HepG2 (cell line): ENCODE data around the gene ABHD12. TPM values are rescaled to one million over a fixed set of nuclear protein-coding genes. Genes with fewer than 3 reads are reported as not detected.

Source experiments
- ADNP ChIP-seq: sonication (generic); formaldehyde crosslinking; IDR thresholded peaks from 2 replicates; pipeline ENCODE4 v1.4.0; 2020; ENCODE audit warnings: missing genetic modification reagents
- ARNT2 ChIP-seq: sonication (generic); formaldehyde crosslinking; IDR thresholded peaks from 2 replicates; pipeline ENCODE4 v1.8.0; 2022; ENCODE audit warnings: mild to moderate bottlenecking, low read depth, missing genetic modification reagents, moderate library complexity
- THAP11 ChIP-seq: IDR thresholded peaks from 2 replicates; pipeline ENCODE4 v1.6.1; 2016; ENCODE audit warnings: missing biosample characterization, missing genetic modification reagents
- ZNF644 ChIP-seq: IDR thresholded peaks from 2 replicates; pipeline ENCODE4 v1.6.1; 2016; ENCODE audit warnings: low read depth
- ZNF891 ChIP-seq: sonication (generic); formaldehyde crosslinking; IDR thresholded peaks from 2 replicates; pipeline ENCODE4 v1.5.0; 2020; ENCODE audit warnings: mild to moderate bottlenecking, missing genetic modification reagents
- polyA plus RNA-seq, 8 experiments: library from polyadenylated mRNA; depleted of rRNA in 3 of 8; stranded (reverse) in 7 of 8; unstranded in 1 of 8; fragments of >200 nt; fragmentation: Illumina TruSeq in 4 of 8; extraction: Trizol in 4 of 8; gene quantifications; 2 replicates each; pipeline versions ENCODE4 v1.2.1 to v1.2.3, GENCODE V29; 2011 to 2016; ENCODE audit warnings: low read depth in 4 of 8, missing spikeins in 1 of 8, mixed read lengths in 1 of 8; ENCODE audit not compliant: insufficient read depth in 1 of 8
- total RNA-seq, 5 experiments: library from RNA; depleted of rRNA; stranded (reverse); fragments of >200 nt; fragmentation: Illumina TruSeq; extraction: Trizol; gene quantifications; 2 replicates each; pipeline ENCODE4 v1.2.3, GENCODE V29; 2016; ENCODE audit warnings: low read depth in 1 of 5
- TF ChIP-seq, protein P1 (sequence below), 2 experiments: IDR thresholded peaks; 2 replicates each; pipeline ENCODE4 v1.6.1; 2011 to 2012; ENCODE audit warnings: low read length in 2 of 2, borderline replicate concordance in 1 of 2, low read depth in 1 of 2, mild to moderate bottlenecking in 1 of 2, moderate library complexity in 1 of 2
- TF ChIP-seq, protein P2 (sequence below): sonication (generic); formaldehyde crosslinking; IDR thresholded peaks from 2 replicates; pipeline ENCODE4 v1.5.1; 2020; ENCODE audit warnings: mild to moderate bottlenecking, missing genetic modification reagents, borderline replicate concordance
- TF ChIP-seq, protein P3 (sequence below): IDR thresholded peaks from 2 replicates; pipeline ENCODE4 v1.6.1; 2016; ENCODE audit warnings: mild to moderate bottlenecking, missing biosample characterization, missing genetic modification reagents
- TF ChIP-seq, protein P4 (sequence below): sonication (generic); formaldehyde crosslinking; IDR thresholded peaks from 2 replicates; pipeline ENCODE4 v1.5.0; 2020; ENCODE audit warnings: mild to moderate bottlenecking, missing genetic modification reagents
- TF ChIP-seq, protein P5 (sequence below): sonication (generic); formaldehyde crosslinking; IDR thresholded peaks from 2 replicates; pipeline ENCODE4 v1.5.0; 2020; ENCODE audit warnings: missing genetic modification reagents
- TF ChIP-seq, protein P6 (sequence below): fragments of 450-650 bp; IDR thresholded peaks from 2 replicates; pipeline ENCODE4 v1.6.1; 2017; ENCODE audit warnings: mild to moderate bottlenecking

Gene ABHD12
- total and polyA plus RNA-seq, 2 of the 13 experiments (the other 11 are each of a cell fraction or from before 2014, with no cell fraction given): 23.5 to 72.1 TPM

DNA sequence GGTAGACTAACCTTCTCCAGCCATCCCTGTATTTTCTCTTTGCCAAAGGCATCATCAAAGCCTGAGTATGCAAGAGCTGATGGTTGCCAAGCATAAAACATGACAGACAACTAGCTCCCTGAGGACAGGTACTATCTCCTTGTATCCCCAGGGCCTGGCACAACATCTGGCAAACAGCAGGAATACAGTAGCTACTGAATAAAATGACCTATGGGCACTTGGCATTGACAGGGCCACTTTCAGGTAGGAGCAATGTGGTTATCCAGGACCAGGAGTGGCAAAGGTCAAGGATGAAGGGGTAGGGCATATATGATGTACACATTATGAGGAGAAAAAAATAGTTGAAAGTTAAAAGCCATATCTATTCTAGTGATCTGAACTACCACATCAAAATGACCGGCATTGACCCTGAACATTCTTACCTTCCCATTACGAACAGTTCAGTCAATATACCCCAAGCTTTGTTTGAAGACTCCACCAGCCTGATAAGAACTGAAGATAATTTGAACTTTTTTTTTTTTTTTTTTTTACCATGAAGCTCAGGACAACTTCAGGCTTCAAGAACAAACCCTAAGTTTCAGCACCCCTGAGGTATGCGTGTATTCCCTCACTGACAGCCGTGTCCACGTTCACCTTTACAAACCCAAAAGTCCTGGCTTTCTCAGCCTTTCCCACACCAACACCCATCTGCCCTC, 12.3 kb downstream of the ABHD12 start (continued):
- TF ChIP-seq, protein P1, sequence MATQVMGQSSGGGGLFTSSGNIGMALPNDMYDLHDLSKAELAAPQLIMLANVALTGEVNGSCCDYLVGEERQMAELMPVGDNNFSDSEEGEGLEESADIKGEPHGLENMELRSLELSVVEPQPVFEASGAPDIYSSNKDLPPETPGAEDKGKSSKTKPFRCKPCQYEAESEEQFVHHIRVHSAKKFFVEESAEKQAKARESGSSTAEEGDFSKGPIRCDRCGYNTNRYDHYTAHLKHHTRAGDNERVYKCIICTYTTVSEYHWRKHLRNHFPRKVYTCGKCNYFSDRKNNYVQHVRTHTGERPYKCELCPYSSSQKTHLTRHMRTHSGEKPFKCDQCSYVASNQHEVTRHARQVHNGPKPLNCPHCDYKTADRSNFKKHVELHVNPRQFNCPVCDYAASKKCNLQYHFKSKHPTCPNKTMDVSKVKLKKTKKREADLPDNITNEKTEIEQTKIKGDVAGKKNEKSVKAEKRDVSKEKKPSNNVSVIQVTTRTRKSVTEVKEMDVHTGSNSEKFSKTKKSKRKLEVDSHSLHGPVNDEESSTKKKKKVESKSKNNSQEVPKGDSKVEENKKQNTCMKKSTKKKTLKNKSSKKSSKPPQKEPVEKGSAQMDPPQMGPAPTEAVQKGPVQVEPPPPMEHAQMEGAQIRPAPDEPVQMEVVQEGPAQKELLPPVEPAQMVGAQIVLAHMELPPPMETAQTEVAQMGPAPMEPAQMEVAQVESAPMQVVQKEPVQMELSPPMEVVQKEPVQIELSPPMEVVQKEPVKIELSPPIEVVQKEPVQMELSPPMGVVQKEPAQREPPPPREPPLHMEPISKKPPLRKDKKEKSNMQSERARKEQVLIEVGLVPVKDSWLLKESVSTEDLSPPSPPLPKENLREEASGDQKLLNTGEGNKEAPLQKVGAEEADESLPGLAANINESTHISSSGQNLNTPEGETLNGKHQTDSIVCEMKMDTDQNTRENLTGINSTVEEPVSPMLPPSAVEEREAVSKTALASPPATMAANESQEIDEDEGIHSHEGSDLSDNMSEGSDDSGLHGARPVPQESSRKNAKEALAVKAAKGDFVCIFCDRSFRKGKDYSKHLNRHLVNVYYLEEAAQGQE (IDR thresholded peaks at IDR 0.05; ENCODE audit: borderline replicate concordance in 1 of 2, low read depth in 1 of 2, low read length in 2 of 2): peak in 1 of 2 experiments; percentile 54; a peak in 1 of 4 replicates
- TF ChIP-seq ZNF644 (CRISPR knock-in tag): 0 out of 2 replicates have a peak, but pooled peaks have one; percentile 18
- TF ChIP-seq, protein P2, sequence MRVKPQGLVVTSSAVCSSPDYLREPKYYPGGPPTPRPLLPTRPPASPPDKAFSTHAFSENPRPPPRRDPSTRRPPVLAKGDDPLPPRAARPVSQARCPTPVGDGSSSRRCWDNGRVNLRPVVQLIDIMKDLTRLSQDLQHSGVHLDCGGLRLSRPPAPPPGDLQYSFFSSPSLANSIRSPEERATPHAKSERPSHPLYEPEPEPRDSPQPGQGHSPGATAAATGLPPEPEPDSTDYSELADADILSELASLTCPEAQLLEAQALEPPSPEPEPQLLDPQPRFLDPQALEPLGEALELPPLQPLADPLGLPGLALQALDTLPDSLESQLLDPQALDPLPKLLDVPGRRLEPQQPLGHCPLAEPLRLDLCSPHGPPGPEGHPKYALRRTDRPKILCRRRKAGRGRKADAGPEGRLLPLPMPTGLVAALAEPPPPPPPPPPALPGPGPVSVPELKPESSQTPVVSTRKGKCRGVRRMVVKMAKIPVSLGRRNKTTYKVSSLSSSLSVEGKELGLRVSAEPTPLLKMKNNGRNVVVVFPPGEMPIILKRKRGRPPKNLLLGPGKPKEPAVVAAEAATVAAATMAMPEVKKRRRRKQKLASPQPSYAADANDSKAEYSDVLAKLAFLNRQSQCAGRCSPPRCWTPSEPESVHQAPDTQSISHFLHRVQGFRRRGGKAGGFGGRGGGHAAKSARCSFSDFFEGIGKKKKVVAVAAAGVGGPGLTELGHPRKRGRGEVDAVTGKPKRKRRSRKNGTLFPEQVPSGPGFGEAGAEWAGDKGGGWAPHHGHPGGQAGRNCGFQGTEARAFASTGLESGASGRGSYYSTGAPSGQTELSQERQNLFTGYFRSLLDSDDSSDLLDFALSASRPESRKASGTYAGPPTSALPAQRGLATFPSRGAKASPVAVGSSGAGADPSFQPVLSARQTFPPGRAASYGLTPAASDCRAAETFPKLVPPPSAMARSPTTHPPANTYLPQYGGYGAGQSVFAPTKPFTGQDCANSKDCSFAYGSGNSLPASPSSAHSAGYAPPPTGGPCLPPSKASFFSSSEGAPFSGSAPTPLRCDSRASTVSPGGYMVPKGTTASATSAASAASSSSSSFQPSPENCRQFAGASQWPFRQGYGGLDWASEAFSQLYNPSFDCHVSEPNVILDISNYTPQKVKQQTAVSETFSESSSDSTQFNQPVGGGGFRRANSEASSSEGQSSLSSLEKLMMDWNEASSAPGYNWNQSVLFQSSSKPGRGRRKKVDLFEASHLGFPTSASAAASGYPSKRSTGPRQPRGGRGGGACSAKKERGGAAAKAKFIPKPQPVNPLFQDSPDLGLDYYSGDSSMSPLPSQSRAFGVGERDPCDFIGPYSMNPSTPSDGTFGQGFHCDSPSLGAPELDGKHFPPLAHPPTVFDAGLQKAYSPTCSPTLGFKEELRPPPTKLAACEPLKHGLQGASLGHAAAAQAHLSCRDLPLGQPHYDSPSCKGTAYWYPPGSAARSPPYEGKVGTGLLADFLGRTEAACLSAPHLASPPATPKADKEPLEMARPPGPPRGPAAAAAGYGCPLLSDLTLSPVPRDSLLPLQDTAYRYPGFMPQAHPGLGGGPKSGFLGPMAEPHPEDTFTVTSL (CRISPR knock-in tag): peak; percentile 86; the same call in 1 of the 2 replicates
- TF ChIP-seq, protein P3, sequence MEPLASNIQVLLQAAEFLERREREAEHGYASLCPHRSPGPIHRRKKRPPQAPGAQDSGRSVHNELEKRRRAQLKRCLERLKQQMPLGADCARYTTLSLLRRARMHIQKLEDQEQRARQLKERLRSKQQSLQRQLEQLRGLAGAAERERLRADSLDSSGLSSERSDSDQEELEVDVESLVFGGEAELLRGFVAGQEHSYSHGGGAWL (CRISPR knock-in tag): no peak
- TF ChIP-seq, protein P4, sequence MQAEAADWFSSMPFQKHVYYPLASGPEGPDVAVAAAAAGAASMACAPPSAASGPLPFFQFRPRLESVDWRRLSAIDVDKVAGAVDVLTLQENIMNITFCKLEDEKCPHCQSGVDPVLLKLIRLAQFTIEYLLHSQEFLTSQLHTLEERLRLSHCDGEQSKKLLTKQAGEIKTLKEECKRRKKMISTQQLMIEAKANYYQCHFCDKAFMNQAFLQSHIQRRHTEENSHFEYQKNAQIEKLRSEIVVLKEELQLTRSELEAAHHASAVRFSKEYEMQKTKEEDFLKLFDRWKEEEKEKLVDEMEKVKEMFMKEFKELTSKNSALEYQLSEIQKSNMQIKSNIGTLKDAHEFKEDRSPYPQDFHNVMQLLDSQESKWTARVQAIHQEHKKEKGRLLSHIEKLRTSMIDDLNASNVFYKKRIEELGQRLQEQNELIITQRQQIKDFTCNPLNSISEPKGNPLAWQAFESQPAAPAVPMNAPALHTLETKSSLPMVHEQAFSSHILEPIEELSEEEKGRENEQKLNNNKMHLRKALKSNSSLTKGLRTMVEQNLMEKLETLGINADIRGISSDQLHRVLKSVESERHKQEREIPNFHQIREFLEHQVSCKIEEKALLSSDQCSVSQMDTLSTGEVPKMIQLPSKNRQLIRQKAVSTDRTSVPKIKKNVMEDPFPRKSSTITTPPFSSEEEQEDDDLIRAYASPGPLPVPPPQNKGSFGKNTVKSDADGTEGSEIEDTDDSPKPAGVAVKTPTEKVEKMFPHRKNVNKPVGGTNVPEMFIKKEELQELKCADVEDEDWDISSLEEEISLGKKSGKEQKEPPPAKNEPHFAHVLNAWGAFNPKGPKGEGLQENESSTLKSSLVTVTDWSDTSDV (CRISPR knock-in tag): no peak
- no peak for TF ChIP-seq ZNF891 (CRISPR knock-in tag)
- TF ChIP-seq, protein P5, sequence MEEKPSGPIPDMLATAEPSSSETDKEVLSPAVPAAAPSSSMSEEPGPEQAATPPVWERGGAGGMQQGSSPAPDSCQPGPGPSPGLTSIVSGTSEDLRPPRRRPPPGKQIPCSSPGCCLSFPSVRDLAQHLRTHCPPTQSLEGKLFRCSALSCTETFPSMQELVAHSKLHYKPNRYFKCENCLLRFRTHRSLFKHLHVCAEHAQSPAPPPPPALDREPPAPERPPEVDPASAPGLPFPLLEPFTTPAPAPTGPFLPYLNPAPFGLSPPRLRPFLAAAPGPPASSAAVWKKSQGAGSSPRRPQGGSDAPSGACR (CRISPR knock-in tag): 0 out of 2 replicates have a peak, but pooled peaks have one; percentile 63
- no peak for TF ChIP-seq ARNT2 (CRISPR knock-in tag)
- TF ChIP-seq, protein P6, sequence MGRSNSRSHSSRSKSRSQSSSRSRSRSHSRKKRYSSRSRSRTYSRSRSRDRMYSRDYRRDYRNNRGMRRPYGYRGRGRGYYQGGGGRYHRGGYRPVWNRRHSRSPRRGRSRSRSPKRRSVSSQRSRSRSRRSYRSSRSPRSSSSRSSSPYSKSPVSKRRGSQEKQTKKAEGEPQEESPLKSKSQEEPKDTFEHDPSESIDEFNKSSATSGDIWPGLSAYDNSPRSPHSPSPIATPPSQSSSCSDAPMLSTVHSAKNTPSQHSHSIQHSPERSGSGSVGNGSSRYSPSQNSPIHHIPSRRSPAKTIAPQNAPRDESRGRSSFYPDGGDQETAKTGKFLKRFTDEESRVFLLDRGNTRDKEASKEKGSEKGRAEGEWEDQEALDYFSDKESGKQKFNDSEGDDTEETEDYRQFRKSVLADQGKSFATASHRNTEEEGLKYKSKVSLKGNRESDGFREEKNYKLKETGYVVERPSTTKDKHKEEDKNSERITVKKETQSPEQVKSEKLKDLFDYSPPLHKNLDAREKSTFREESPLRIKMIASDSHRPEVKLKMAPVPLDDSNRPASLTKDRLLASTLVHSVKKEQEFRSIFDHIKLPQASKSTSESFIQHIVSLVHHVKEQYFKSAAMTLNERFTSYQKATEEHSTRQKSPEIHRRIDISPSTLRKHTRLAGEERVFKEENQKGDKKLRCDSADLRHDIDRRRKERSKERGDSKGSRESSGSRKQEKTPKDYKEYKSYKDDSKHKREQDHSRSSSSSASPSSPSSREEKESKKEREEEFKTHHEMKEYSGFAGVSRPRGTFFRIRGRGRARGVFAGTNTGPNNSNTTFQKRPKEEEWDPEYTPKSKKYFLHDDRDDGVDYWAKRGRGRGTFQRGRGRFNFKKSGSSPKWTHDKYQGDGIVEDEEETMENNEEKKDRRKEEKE: no peak
- TF ChIP-seq THAP11 (CRISPR knock-in tag): peak; percentile 38; the same call in 1 of the 2 replicates
- no peak for TF ChIP-seq ADNP (CRISPR knock-in tag)
